Activated CD4-positive, alpha-beta T cell treated with anti-CD3 and anti-CD28 coated beads, Interleukin-2, amount 50 U/mL, for 16 hours (primary cell): ENCODE data around the gene RASSF1.

Experiments used
- DNase-seq: peaks from one replicate; pipeline ENCODE4 v3.0.0-alpha.2; 2020

Gene RASSF1

GRCh38 chr3:50365080-50365841 is 24.6 kb upstream of the RASSF1 start:
- peak; percentile 94 for DNase-seq

GRCh38 chr3:50364573-50365079 is 24.0 kb upstream of the RASSF1 start:
- no peak for DNase-seq

- no peak for DNase-seq
These were observed 19.1 kb upstream of the RASSF1 start for GRCh38 chr3:50359760-50360110.

GRCh38 chr3:50358911-50359759 is 18.5 kb upstream of the RASSF1 start, which contains the start of gene TMEM115:
Gene TMEM115 (minus strand): TSS chr3:50359521. CDS start chr3:50359063, 458 bp downstream.
- DNase-seq, result peak; percentile 99

- no peak for DNase-seq
These were observed 17.8 kb upstream of the RASSF1 start for GRCh38 chr3:50358355-50358910.

GRCh38 chr3:50357481-50357880 is 16.8 kb upstream of the RASSF1 start:
- DNase-seq, result no peak

GRCh38 chr3:50356553-50356952 is 15.9 kb upstream of the RASSF1 start:
- DNase-seq, result no peak

- no peak for DNase-seq
These were observed 15.4 kb upstream of the RASSF1 start for GRCh38 chr3:50355829-50356552.

GRCh38 chr3:50354850-50355249 is 14.2 kb upstream of the RASSF1 start:
- DNase-seq, result no peak

GRCh38 chr3:50354186-50354764 is 13.6 kb upstream of the RASSF1 start:
- no peak for DNase-seq

- DNase-seq, result no peak
These were observed 12.8 kb upstream of the RASSF1 start for GRCh38 chr3:50353245-50354004.

- DNase-seq, result no peak
These were observed 12.1 kb upstream of the RASSF1 start for GRCh38 chr3:50352781-50353180.

GRCh38 chr3:50351323-50351697 is 10.7 kb upstream of the RASSF1 start:
- DNase-seq, result no peak

- DNase-seq, result peak; percentile 99
These were observed 10.1 kb upstream of the RASSF1 start, which contains the start of the genes CYB561D2 and NPRL2 for GRCh38 chr3:50350527-50351322. Gene CYB561D2 (plus strand): TSS chr3:50350862. CDS start chr3:50351434, 572 bp downstream. Gene NPRL2 (minus strand): TSS chr3:50350775. CDS start chr3:50350652, 123 bp downstream.

- no peak for DNase-seq
These were observed 9.5 kb upstream of the RASSF1 start for GRCh38 chr3:50350213-50350526.

- DNase-seq, result peak; percentile 73
These were observed 6.7 kb upstream of the RASSF1 start for GRCh38 chr3:50347187-50347813.

- DNase-seq, result peak; percentile 84
These were observed 5.1 kb upstream of the RASSF1 start, which contains the start of gene ZMYND10 for GRCh38 chr3:50345586-50346234. Gene ZMYND10 (minus strand): TSS chr3:50345732. CDS start chr3:50345579, 153 bp downstream.

GRCh38 chr3:50345008-50345407 is 4.4 kb upstream of the RASSF1 start:
- no peak for DNase-seq

GRCh38 chr3:50342813-50343633 is 2.4 kb upstream of the RASSF1 start:
- DNase-seq, result no peak
